SK-MEL-5 (cell line): ENCODE measurements around the gene KIF1C. TPM values are rescaled to one million over a fixed set of nuclear protein-coding genes. Genes with fewer than 3 reads are reported as not detected.

Source experiments
- DNase-seq: peaks from one replicate; pipeline ENCODE4 v3.0.0-alpha.2; 2016; ENCODE audit warnings: low read depth, low spot score
- in situ Hi-C: cut with HindIII; loops from 2 replicates; pipeline ENCODE4 v1.10.0; 2016; ENCODE audit warnings: low sequenced_read_pairs, high pct_unique_total_duplicates, low pct_unique_long_range_greater_than_20kb
- total RNA-seq: library from RNA; depleted of rRNA; stranded (reverse); fragments of >200 nt; shearing (Covaris generic); gene quantifications from 2 replicates; pipeline ENCODE4 v1.2.3, GENCODE V29; 2014

KIF1C gene
- total RNA-seq, 1 experiment from 2014 or later = 54.7 TPM

GRCh38 chr17:4966844-4967538 is 30.8 kb upstream of the KIF1C start:
- peak; percentile 100 for DNase-seq
- in situ Hi-C loops = no loop called here

GRCh38 chr17:4967539-4968485 is 29.9 kb upstream of the KIF1C start, which contains the start of gene SPAG7:
TSS of gene SPAG7 (minus strand) at chr17:4967817. CDS start at chr17:4967804, 13 bp downstream.
- DNase-seq = peak; percentile 94
- in situ Hi-C loops = no loop called here

DNA sequence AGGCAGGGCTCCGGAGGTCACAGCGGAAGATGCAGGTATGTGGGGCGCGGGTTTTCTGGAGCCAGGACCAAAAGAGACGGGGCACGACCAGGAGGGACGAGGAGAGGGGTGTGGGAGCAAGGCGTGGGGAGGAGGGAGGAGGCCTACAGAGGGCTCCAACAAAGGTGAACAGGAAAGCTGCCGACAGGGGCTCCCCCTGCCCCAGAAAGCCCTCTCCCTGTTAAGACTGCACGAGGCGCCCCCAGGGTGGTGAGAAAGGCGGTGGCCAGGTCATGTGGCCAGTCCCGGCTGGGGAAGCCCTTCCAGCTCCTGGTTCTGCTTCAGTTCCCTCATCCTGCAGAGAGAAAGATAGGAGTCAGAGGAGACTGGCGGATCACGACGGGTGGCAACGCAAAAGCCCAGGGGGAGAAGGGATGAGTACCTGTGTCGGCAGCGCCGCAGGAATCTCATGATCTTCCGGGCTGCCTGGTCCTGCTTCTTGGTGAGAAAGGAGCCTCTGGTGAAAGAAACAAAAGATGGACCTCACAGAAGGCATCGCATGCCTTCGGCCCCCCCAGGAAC is 29.2 kb upstream of the KIF1C start:
- in situ Hi-C loops = no loop called here
- no peak for DNase-seq

- in situ Hi-C loops = no loop called here
- DNase-seq = no peak
Measured at GRCh38 chr17:4969047-4969550, 28.7 kb upstream of the KIF1C start.

GRCh38 chr17:4969551-4970173 is 28.1 kb upstream of the KIF1C start:
- in situ Hi-C loops = no loop called here
- no peak for DNase-seq

DNA sequence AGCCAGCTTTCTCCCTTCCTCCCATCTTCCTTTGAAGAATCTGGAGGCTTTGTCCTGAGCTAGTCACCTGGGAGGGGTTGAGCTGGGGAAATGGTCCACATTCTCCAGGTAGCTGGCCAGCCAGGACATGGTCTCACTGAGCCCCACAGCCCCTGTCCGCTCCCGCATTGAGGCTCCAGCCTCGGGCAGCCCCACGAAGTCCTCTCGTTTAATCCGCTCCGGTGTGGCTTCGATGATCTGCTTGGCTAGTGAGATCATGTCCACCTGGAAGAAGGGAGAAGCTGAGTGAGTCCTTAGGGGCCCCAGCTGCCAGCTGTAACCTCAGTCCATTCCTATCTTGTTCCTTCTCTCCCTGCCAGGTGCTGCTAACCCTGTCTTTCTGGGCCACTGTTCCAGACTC is 27.5 kb upstream of the KIF1C start:
- in situ Hi-C loops = no loop called here
- no peak for DNase-seq

DNA sequence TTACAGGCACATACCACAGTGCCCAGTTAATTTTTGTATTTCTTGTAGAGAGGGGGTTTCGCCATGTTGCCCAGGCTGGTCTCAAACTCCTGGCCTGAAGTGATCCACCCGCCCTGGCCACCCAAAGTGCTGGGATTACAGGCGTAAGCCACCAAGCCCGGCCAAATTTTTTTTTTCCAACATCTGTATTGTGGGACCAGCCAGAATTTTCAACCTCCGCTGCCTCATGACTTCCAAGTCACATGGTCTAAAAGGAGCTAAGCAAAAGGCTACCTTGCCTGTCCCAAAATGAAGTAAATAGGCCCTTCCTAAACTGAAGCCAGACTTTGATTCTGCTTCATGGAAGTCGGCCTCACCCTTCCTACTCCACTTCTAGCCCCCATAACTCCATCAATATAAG is 25.9 kb upstream of the KIF1C start:
- in situ Hi-C loops = no loop called here

GRCh38 chr17:4972322-4972721 is 25.4 kb upstream of the KIF1C start:
- DNase-seq = no peak
- in situ Hi-C loops = no loop called here

More for the DNA sequence above, 25.9 kb upstream of the KIF1C start:
- no peak for DNase-seq

DNA sequence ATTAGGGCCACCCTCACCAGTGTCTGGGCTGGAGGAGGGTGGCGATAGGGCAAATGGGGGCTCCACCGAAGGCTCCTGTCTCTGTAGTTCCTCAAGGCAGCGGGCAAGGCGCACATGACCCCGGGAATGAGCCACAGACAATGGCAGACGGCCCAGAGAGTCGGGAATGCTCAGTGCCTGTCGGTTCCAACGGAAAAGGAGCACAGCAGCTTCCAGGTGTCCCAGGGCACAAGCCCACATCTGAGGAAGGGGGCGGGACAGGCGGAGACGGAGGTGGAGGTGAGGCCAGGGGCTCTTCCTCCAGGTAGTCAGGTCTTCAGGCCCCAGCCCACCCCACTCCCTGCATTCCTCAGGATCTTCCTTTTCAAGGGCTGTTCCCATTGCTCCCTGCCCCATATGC is 25.0 kb upstream of the KIF1C start:
- in situ Hi-C loops = no loop called here
- DNase-seq = no peak

DNA sequence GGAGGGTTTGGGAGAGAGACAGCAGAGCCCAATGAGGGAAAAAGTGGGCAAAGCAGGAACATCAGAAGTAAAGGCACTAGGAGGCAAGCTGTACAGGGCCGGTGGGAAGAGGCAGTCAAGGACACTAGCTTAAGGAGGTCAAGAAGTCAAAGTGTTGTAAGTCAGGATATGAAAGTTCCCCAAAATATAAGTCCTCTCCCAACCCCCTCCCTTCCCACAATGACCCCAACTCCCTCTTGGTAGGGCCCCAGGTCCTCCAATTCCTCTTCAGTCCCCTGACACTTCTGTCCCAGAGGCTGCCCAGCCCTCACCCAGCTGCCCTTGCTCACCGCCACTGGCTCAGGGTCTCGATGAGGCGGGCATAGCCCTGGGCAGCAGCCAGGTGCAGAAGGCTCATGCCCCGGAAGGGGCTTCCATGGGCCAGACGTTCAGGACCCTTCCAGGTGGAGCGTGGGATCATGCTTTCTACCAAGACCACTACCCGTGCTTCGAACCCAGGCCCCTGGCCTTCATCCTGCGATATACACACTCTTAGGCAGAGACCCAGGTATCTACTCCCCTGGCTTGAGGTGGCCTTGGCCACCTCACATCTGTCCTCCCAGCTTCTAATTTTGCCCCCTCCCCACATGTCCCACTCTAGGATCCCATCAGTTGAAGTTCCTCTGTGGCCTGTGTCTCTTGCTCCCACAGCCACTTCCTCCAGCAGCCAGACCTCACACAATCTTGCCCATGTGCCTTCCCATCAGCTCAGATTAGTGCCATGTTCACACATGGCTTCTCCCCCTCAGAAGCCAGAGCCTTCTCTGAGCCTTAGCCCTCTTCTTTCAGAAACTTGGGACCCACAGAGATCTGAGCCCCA is 24.3 kb upstream of the KIF1C start:
- in situ Hi-C loops = no loop called here
- DNase-seq = no peak

GRCh38 chr17:4974115-4974670 is 23.6 kb upstream of the KIF1C start:
- no peak for DNase-seq
- in situ Hi-C loops = no loop called here

GRCh38 chr17:4978726-4979125 is 19.0 kb upstream of the KIF1C start:
- no peak for DNase-seq
- in situ Hi-C loops = no loop called here

GRCh38 chr17:4980644-4981216 is 17.0 kb upstream of the KIF1C start:
- peak; percentile 81 for DNase-seq
- in situ Hi-C loops = no loop called here

DNA sequence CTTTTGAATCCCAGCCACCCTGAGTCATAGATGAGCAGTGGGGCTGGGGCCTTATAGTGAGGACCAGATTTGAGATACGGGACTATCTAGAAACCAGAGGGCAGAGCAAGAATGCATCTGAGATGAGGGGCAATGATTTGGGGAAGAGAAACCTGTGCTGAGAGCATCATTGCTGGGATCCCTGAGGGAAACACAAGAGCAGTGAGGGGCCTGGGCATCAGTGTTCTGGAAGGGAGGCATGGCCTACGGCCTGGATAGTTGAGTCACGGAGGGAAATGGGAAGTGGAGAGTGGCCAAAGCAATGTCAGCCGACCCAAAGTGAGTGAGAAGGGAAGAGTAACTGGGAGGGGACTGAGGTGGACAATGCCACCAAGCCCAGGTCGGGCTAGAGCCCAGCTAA is 15.4 kb upstream of the KIF1C start:
- DNase-seq = no peak
- in situ Hi-C loops = no loop called here

- in situ Hi-C loops = no loop called here
- DNase-seq = no peak
Measured at GRCh38 chr17:4986403-4986802, 11.3 kb upstream of the KIF1C start.

GRCh38 chr17:4986951-4987766 is 10.6 kb upstream of the KIF1C start, which contains the start of gene CAMTA2:
TSS of gene CAMTA2 (minus strand) at chr17:4987675. CDS start at chr17:4986222, 1,453 bp downstream.
- in situ Hi-C loops = no loop called here
- DNase-seq = peak; percentile 75
